ENCODE results near the gene USP17L11.
"Not testable (repeated sequence)": the region's sequence is repeated elsewhere in the genome, so short reads cannot be mapped to it uniquely, and the experiment has no call there.

The USP17L11 gene, protein sequence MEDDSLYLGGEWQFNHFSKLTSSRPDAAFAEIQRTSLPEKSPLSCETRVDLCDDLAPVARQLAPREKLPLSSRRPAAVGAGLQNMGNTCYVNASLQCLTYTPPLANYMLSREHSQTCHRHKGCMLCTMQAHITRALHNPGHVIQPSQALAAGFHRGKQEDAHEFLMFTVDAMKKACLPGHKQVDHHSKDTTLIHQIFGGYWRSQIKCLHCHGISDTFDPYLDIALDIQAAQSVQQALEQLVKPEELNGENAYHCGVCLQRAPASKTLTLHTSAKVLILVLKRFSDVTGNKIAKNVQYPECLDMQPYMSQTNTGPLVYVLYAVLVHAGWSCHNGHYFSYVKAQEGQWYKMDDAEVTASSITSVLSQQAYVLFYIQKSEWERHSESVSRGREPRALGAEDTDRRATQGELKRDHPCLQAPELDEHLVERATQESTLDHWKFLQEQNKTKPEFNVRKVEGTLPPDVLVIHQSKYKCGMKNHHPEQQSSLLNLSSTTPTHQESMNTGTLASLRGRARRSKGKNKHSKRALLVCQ

DNA sequence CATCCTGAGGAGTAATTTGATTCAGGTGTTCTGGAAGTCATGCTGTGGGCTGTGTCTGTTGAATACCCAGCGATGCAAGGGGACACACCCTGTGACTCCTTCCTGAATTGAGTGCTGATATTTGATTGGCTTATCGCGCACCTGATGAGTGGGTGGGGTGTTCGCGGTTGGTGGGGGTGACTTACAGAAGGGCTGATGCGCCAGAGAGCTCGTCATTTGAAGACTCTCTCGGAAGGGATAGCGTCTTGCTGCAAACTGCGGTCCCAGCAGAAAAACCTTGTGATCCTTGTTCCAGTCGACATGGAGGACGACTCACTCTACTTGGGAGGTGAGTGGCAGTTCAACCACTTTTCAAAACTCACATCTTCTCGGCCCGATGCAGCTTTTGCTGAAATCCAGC lies at the start of gene USP17L11:
Gene USP17L11 (plus strand): TSS at position 301 of the 400 bp plus-strand sequence. CDS start 0 bp downstream, at position 301.
- DNase-seq (ENCODE audit: low spot score), result not testable (repeated sequence)

DNA sequence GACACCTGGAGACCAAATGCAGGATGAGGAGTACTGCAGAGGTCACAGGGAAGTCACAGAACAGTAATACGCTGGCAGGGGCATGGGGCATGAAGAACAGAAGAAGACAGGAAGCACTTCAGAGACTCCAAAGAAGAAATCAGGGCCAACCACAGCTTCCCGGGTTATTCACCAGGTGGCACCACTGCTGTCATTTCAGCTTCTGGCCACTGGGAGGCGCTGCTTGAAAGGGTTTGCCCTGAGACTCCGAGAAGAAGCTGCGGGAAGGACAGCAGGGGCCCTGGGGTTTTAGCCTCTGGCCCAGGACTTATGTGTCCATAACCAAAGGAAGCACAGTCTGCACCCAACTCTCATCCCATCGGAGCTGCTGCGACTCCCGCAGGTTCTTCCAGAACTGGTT lies 49.2 kb upstream of the USP17L11 start:
- not testable (repeated sequence) for DNase-seq (ENCODE audit: low spot score)

DNA sequence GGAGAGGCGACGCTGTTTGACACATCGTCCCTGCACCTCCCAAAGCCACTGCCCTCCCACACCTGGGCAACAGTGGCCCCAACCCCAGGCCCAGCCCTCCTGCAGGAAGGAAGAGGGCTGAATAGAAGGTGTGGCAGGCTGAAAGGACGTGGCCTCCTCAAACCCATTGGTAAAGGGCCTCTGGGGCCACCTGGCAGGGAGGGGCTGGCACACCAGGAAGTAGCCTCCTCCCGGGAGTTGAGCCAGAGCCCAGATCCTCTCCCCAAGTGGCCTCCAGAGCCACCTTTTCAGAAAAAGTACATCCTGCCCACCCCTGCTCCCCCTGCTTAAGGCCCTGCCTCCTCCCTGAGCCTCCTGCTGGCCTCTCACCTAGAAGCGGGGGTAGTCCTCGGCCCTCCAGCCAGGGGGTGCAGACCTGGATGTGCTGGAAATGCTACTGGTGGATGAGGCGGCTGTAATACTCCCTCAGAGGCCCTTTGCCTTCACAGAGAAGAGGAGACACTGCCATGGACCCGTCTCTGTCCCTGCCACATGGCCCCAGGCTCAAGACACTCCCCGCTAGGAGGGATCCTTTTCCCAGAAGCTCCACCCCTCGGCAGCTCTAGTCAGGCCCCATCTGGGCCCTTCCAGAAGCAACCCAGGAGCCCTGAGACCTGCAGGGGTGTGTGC lies 45.3 kb upstream of the USP17L11 start, which contains the start of gene FAM90A26:
Gene FAM90A26 (plus strand): TSS at position 619 of the 669 bp plus-strand sequence. CDS start 2,764 bp downstream, outside the sequence.
- DNase-seq (ENCODE audit: low spot score), result not testable (repeated sequence)

DNA sequence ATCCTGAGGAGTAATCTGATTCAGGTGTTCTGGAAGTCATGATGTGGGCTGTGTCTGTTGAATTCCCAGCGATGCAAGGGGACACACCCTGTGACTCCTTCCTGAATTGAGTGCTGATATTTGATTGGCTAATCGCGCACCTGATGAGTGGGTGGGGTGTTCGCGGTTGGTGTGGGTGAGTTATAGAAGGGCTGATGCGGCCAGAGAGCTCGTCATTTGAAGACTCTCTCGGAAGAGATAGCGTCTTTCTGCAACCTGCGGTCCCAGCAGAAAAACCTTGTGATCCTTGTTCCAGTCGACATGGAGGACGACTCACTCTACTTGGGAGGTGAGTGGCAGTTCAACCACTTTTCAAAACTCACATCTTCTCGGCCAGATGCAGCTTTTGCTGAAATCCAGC lies 4.8 kb upstream of the USP17L11 start, which contains the start of gene USP17L10:
Gene USP17L10 (plus strand): TSS at position 301 of the 400 bp plus-strand sequence. CDS start 0 bp downstream, at position 301.
- DNase-seq (ENCODE audit: low spot score), result not testable (repeated sequence)

DNA sequence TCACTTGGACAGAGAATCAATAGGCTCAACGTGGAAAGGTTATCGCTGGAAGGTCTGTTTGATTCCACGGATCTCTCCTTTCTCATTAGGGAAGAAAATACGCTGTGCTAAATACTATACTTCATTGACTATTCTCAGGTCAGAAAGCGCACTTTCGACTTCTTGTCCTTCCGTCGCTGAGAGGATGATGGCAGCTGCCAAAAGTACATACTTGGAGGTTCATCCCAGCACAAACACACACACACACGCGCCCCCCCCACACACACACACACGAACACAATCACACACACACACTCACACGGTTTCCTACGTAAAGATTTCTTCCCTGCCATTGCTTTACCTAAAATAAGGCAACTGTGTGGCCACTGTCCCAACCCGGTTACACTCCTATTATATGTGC lies 504 bp upstream of the USP17L11 start:
- DNase-seq (ENCODE audit: low spot score), result not testable (repeated sequence)

DNA sequence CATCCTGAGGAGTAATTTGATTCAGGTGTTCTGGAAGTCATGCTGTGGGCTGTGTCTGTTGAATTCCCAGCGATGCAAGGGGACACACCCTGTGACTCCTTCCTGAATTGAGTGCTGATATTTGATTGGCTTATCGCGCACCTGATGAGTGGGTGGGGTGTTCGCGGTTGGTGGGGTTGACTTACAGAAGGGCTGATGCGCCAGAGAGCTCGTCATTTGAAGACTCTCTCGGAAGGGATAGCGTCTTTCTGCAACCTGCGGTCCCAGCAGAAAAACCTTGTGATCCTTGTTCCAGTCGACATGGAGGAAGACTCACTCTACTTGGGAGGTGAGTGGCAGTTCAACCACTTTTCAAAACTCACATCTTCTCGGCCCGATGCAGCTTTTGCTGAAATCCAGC lies 4.6 kb downstream of the USP17L11 start, which contains the start of gene USP17L12:
Gene USP17L12 (plus strand): TSS at position 301 of the 400 bp plus-strand sequence. CDS start 0 bp downstream, at position 301.
- DNase-seq (ENCODE audit: low spot score), result not testable (repeated sequence)

DNA sequence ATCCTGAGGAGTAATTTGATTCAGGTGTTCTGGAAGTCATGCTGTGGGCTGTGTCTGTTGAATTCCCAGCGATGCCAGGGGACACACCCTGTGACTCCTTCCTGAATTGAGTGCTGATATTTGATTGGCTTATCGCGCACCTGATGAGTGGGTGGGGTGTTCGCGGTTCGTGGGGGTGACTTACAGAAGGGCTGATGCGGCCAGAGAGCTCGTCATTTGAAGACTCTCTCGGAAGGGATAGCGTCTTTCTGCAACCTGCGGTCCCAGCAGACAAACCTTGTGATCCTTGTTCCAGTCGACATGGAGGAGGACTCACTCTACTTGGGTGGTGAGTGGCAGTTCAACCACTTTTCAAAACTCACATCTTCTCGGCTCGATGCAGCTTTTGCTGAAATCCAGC lies 9.4 kb downstream of the USP17L11 start, which contains the start of gene USP17L13:
Gene USP17L13 (plus strand): TSS at position 301 of the 400 bp plus-strand sequence. CDS start 0 bp downstream, at position 301.
- DNase-seq (ENCODE audit: low spot score), result not testable (repeated sequence)

DNA sequence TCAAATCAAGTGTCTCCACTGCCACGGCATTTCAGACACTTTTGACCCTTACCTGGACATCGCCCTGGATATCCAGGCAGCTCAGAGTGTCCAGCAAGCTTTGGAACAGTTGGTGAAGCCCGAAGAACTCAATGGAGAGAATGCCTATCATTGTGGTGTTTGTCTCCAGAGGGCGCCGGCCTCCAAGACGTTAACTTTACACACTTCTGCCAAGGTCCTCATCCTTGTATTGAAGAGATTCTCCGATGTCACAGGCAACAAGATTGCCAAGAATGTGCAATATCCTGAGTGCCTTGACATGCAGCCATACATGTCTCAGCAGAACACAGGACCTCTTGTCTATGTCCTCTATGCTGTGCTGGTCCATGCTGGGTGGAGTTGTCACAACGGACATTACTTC lies 15.0 kb downstream of the USP17L11 start:
- DNase-seq (ENCODE audit: low spot score), result not testable (repeated sequence)

DNA sequence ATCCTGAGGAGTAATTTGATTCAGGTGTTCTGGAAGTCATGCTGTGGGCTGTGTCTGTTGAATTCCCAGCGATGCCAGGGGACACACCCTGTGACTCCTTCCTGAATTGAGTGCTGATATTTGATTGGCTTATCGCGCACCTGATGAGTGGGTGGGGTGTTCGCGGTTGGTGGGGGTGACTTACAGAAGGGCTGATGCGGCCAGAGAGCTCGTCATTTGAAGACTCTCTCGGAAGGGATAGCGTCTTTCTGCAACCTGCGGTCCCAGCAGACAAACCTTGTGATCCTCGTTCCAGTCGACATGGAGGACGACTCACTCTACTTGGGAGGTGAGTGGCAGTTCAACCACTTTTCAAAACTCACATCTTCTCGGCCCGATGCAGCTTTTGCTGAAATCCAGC lies 18.9 kb downstream of the USP17L11 start, which contains the start of gene USP17L15:
Gene USP17L15 (plus strand): TSS at position 301 of the 400 bp plus-strand sequence. CDS start 0 bp downstream, at position 301.
- DNase-seq (ENCODE audit: low spot score), result not testable (repeated sequence)

DNA sequence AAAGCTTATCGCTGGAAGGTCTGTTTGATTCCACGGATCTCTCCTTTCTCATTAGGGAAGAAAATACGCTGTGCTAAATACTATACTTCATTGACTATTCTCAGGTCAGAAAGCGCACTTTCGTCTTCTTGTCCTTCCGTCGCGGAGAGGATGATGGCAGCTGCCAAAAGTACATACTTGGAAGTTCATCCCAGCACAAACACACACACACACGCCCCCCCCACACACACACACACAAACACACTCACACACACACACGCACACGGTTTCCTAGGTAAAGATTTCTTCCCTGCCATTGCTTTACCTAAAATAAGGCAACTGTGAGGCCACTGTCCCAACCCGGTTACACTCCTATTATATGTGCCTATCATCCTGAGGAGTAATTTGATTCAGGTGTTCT lies 23.3 kb downstream of the USP17L11 start:
- not testable (repeated sequence) for DNase-seq (ENCODE audit: low spot score)

DNA sequence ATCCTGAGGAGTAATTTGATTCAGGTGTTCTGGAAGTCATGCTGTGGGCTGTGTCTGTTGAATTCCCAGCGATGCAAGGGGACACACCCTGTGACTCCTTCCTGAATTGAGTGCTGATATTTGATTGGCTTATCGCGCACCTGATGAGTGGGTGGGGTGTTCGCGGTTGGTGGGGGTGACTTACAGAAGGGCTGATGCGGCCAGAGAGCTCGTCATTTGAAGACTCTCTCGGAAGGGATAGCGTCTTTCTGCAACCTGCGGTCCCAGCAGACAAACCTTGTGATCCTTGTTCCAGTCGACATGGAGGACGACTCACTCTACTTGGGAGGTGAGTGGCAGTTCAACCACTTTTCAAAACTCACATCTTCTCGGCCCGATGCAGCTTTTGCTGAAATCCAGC lies 28.4 kb downstream of the USP17L11 start, which contains the start of gene USP17L17:
Gene USP17L17 (plus strand): TSS at position 301 of the 400 bp plus-strand sequence. CDS start 0 bp downstream, at position 301.
- DNase-seq (ENCODE audit: low spot score), result not testable (repeated sequence)

DNA sequence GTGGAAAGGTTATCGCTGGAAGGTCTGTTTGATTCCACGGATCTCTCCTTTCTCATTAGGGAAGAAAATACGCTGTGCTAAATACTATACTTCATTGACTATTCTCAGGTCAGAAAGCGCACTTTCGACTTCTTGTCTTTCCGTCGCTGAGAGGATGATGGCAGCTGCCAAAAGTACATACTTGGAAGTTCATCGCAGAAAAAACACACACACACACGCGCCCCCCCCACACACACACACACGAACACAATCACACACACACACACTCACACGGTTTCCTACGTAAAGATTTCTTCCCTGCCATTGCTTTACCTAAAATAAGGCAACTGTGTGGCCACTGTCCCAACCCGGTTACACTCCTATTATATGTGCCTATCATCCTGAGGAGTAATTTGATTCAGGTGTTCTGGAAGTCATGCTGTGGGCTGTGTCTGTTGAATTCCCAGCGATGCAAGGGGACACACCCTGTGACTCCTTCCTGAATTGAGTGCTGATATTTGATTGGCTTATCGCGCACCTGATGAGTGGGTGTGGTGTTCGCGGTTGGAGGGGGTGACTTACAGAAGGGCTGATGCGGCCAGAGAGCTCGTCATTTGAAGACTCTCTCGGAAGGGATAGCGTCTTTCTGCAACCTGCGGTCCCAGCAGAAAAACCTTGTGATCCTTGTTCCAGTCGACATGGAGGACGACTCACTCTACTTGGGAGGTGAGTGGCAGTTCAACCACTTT lies 32.9 kb downstream of the USP17L11 start, which contains the start of gene USP17L18:
Gene USP17L18 (plus strand): TSS at position 678 of the 728 bp plus-strand sequence. CDS start 0 bp downstream, at position 678.
- DNase-seq (ENCODE audit: low spot score), result not testable (repeated sequence)

DNA sequence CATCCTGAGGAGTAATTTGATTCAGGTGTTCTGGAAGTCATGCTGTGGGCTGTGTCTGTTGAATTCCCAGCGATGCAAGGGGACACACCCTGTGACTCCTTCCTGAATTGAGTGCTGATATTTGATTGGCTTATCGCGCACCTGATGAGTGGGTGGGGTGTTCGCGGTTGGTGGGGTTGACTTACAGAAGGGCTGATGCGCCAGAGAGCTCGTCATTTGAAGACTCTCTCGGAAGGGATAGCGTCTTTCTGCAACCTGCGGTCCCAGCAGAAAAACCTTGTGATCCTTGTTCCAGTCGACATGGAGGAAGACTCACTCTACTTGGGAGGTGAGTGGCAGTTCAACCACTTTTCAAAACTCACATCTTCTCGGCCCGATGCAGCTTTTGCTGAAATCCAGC lies 37.9 kb downstream of the USP17L11 start, which contains the start of gene USP17L19:
Gene USP17L19 (plus strand): TSS at position 301 of the 400 bp plus-strand sequence. CDS start 0 bp downstream, at position 301.
- DNase-seq (ENCODE audit: low spot score), result not testable (repeated sequence)

DNA sequence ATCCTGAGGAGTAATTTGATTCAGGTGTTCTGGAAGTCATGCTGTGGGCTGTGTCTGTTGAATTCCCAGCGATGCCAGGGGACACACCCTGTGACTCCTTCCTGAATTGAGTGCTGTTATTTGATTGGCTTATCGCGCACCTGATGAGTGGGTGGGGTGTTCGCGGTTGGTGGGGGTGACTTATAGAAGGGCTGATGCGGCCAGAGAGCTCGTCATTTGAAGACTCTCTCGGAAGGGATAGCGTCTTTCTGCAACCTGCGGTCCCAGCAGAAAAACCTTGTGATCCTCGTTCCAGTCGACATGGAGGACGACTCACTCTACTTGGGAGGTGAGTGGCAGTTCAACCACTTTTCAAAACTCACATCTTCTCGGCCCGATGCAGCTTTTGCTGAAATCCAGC lies 42.6 kb downstream of the USP17L11 start, which contains the start of gene USP17L20:
Gene USP17L20 (plus strand): TSS at position 301 of the 400 bp plus-strand sequence. CDS start 0 bp downstream, at position 301.
- DNase-seq (ENCODE audit: low spot score), result not testable (repeated sequence)

DNA sequence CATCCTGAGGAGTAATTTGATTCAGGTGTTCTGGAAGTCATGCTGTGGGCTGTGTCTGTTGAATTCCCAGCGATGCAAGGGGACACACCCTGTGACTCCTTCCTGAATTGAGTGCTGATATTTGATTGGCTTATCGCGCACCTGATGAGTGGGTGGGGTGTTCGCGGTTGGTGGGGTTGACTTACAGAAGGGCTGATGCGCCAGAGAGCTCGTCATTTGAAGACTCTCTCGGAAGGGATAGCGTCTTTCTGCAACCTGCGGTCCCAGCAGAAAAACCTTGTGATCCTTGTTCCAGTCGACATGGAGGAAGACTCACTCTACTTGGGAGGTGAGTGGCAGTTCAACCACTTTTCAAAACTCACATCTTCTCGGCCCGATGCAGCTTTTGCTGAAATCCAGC lies 47.4 kb downstream of the USP17L11 start, which contains the start of gene USP17L21:
Gene USP17L21 (plus strand): TSS at position 301 of the 400 bp plus-strand sequence. CDS start 0 bp downstream, at position 301.
- not testable (repeated sequence) for DNase-seq (ENCODE audit: low spot score)
